Activated CD8-positive, alpha-beta T cell treated with anti-CD3 and anti-CD28 coated beads for 36 hours (primary cell): ENCODE data around the gene GASK1B. TPM values are rescaled to one million over a fixed set of nuclear protein-coding genes. Genes with fewer than 3 reads are reported as not detected.

Source experiments
- ATAC-seq: fragments of 200-7000 bp; cut with Tn5 transposase; one replicate; pipeline ENCODE4 v1.10.0; 2021; ENCODE audit warnings: mild to moderate bottlenecking, moderate library complexity
- CTCF ChIA-PET: fragments of 350-600 bp; sonication (Branson Sonifier 250); formaldehyde crosslinking; loops from one replicate; lab custom pipeline; 2021; ENCODE audit warnings: antibody characterized with exemption; lab: Charles Lee
- POLR2A ChIA-PET: fragments of 350-600 bp; sonication (Branson Sonifier 250); formaldehyde crosslinking; loops from one replicate; lab custom pipeline; 2021; ENCODE audit warnings: antibody characterized with exemption; lab: Charles Lee
- DNase-seq: peaks from one replicate; pipeline ENCODE4 v3.0.0-alpha.2; 2020
- H3K27ac Mint-ChIP-seq: one replicate; pipeline ENCODE4 v1.8.0; 2021; ENCODE audit warnings: mild to moderate bottlenecking, mixed read lengths
- H3K27me3 Mint-ChIP-seq: one replicate; pipeline ENCODE4 v1.8.0; 2021; ENCODE audit warnings: mixed read lengths
- H3K36me3 Mint-ChIP-seq: one replicate; pipeline ENCODE4 v1.8.0; 2021; ENCODE audit warnings: low read depth, mixed read lengths
- H3K4me1 Mint-ChIP-seq: one replicate; pipeline ENCODE4 v1.8.0; 2021; ENCODE audit warnings: low read depth, mixed read lengths
- H3K4me3 Mint-ChIP-seq: one replicate; pipeline ENCODE4 v1.8.0; 2021; ENCODE audit warnings: mild to moderate bottlenecking, moderate library complexity, mixed read lengths
- H3K9me3 Mint-ChIP-seq: one replicate; pipeline ENCODE4 v1.8.0; 2021; ENCODE audit warnings: mixed read lengths
- intact Hi-C: fragments of 100-400 bp; cut with micrococcal nuclease; formaldehyde crosslinking; loops from one replicate; pipeline ENCODE4 v1.10.0; 2022
- total RNA-seq, 2 experiments: library from RNA; stranded (reverse); gene quantifications; one replicate each; pipeline ENCODE4 v1.2.3, GENCODE V29; 2021
- TF ChIP-seq, protein P1 (sequence below): fragments of 200-600 bp; IDR thresholded peaks from one replicate; pipeline ENCODE4 v1.8.0; 2022; ENCODE audit warnings: antibody characterized with exemption, mild to moderate bottlenecking

The GASK1B gene
- total RNA-seq, 2 experiments from 2014 or later, result not detected

DNA sequence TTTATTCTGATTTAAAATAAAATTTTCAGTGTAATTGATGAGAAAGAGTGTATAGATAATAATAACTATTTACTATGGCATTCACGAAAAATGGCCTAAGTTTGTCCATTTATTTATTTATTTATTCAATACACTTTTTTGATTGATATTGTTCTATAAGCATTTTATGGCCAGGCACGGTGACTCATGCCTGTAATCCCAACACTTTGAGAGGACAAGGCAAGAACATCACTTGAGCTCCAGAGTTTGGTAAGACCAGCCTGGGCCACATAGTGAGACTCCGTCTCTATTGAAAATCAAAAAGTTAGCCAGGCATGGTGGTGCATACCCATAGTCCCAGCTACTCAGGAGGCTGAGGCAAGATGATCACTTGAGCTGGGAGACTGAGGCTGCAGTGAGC, 25.7 kb downstream of the GASK1B start:
- ATAC-seq (no peak), DNase-seq (no peak)
- H3K4me1 Mint-ChIP-seq, result no peaks in the 10 kb centered on the region
- H3K36me3 Mint-ChIP-seq, result no peaks in the 10 kb centered on the region
- H3K4me3 Mint-ChIP-seq, result no peak overlapping the region
- no peaks in the 10 kb centered on the region for H3K27me3 Mint-ChIP-seq
- POLR2A ChIA-PET, result no interaction called here
- TF ChIP-seq, protein P1, sequence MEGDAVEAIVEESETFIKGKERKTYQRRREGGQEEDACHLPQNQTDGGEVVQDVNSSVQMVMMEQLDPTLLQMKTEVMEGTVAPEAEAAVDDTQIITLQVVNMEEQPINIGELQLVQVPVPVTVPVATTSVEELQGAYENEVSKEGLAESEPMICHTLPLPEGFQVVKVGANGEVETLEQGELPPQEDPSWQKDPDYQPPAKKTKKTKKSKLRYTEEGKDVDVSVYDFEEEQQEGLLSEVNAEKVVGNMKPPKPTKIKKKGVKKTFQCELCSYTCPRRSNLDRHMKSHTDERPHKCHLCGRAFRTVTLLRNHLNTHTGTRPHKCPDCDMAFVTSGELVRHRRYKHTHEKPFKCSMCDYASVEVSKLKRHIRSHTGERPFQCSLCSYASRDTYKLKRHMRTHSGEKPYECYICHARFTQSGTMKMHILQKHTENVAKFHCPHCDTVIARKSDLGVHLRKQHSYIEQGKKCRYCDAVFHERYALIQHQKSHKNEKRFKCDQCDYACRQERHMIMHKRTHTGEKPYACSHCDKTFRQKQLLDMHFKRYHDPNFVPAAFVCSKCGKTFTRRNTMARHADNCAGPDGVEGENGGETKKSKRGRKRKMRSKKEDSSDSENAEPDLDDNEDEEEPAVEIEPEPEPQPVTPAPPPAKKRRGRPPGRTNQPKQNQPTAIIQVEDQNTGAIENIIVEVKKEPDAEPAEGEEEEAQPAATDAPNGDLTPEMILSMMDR, result no peak
- intact Hi-C loops, result no loop called here
- H3K27ac Mint-ChIP-seq, result no peak overlapping the region
- H3K9me3 Mint-ChIP-seq, result no peaks in the 10 kb centered on the region
- CTCF ChIA-PET, result no interaction called here

DNA sequence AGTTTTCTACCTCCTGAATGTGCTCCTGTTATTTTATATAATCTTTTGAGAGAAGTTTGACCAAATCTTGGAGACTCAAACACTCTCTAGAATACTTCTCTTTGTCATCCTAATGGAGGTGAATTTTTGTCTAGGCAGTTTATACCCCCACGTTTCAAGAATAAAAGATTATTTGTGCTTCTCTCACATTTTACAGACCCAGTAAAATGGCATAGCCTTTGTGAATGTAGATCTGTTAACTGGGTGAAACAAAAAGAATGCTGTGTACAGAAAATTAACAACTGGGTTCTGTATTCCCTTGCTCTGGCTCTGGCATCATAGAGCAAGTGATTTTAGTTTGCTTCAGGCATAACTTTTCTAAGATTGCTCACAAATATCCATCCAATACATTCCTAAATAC, 26.1 kb downstream of the GASK1B start:
- CTCF ChIA-PET, result no interaction called here
- intact Hi-C loops, result no loop called here

DNA sequence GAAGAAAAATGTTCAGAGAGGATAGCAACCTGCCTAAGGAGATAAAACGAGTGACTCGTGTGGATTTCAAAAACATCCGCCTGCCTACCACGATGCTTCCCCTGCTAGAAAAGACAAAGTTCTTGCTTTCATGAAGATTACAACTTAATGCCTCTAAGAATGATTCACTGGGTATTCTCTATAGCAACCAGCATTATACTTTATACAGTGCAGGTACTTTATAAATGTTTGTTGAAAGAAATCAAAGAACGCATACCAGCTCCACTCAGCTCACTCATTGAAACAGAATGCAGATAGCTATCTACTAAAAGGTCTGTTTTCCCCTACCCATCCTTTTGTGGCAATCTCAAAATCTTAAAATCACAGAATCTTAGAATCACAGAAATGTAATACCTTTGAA, 33.7 kb downstream of the GASK1B start:
- CTCF ChIA-PET, result no interaction called here
- no peak overlapping the region for H3K27ac Mint-ChIP-seq
- intact Hi-C loops, result no loop called here
- DNase-seq (no peak), ATAC-seq (no peak)
- no peaks in the 10 kb centered on the region for H3K4me1 Mint-ChIP-seq
- H3K36me3 Mint-ChIP-seq, result no peaks in the 10 kb centered on the region
- no peaks in the 10 kb centered on the region for H3K27me3 Mint-ChIP-seq
- no peak overlapping the region for H3K4me3 Mint-ChIP-seq
- POLR2A ChIA-PET, result no interaction called here
- TF ChIP-seq, protein P1, result no peak
- H3K9me3 Mint-ChIP-seq, result no peaks in the 10 kb centered on the region

More for the DNA sequence above, 26.1 kb downstream of the GASK1B start:
- H3K9me3 Mint-ChIP-seq, result no peaks in the 10 kb centered on the region
- H3K27me3 Mint-ChIP-seq, result no peaks in the 10 kb centered on the region
- no peak for DNase-seq
- H3K4me3 Mint-ChIP-seq, result no peak overlapping the region
- TF ChIP-seq, protein P1, result no peak
- POLR2A ChIA-PET, result no interaction called here
- H3K27ac Mint-ChIP-seq, result no peak overlapping the region
- ATAC-seq, result no peak
- H3K4me1 Mint-ChIP-seq, result no peaks in the 10 kb centered on the region
- no peaks in the 10 kb centered on the region for H3K36me3 Mint-ChIP-seq

DNA sequence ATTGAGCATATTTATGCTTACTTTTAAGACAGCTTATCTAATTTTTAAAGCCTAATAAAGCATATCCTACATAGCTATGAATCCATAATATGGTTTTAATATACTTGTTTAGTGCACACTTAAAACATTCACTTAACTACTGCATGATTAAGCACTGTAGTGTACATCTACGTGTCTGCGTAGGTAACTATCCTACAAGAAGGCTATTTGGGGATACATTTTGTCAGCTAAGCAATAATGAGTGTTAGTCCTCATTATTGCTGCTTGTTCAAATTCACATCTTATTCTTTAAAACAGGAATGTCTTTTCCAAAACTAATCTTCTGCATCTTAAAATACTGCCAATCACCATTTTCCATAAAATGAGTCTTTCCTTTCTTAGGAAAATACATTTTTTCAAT, 38.6 kb downstream of the GASK1B start:
- no peaks in the 10 kb centered on the region for H3K9me3 Mint-ChIP-seq
- ChIA-PET POLR2A (no interaction called here), CTCF (interaction anchor here (0.7 to 1.3 kb wide), 3 partner anchors 9 to 155 kb away, joined by 3 to 4 read pairs (median 3); no protein-coding TSS in a partner anchor)
- ATAC-seq, result no peak
- no peaks in the 10 kb centered on the region for H3K4me1 Mint-ChIP-seq
- intact Hi-C loops, result no loop called here
- H3K4me3 Mint-ChIP-seq, result no peak overlapping the region
- no peaks in the 10 kb centered on the region for H3K36me3 Mint-ChIP-seq
- no peaks in the 10 kb centered on the region for H3K27me3 Mint-ChIP-seq
- H3K27ac Mint-ChIP-seq, result no peak overlapping the region
- TF ChIP-seq, protein P1, result no peak
- DNase-seq, result no peak

DNA sequence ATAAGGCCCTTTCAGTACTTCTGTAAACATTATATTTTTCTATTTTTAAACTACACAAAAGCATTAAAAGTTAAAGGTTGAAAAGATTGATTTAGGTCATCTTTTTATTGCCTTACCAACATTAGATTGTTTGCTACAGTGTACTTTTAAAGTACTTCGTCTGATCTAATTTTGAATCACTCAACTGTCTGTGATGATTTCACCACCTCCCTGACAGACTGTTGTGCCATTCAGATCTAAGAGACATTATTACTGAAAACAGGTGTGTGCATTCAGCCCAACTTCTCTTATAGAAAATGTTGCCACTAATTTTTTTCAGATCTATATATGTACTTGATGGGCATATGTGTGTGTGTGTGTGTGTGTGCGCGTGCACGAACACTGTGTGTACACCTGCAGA, 39.3 kb downstream of the GASK1B start:
- no peak for ATAC-seq
- POLR2A ChIA-PET, result no interaction called here
- Mint-ChIP-seq H3K4me1 (no peaks in the 10 kb centered on the region), H3K9me3 (no peaks in the 10 kb centered on the region), H3K36me3 (no peaks in the 10 kb centered on the region), H3K27me3 (no peaks in the 10 kb centered on the region), H3K4me3 (no peak overlapping the region), H3K27ac (no peak overlapping the region)
- CTCF ChIA-PET, result interaction anchor here (0.7 to 1.3 kb wide), 3 partner anchors 9 to 154 kb away, joined by 3 to 4 read pairs (median 3); no protein-coding TSS in a partner anchor
- TF ChIP-seq, protein P1, result no peak
- no peak for DNase-seq
- intact Hi-C loops, result no loop called here
